Skeletal muscle tissue (tissue), 4 donors: ENCODE data around the gene P4HA3. TPM values are rescaled to one million over a fixed set of nuclear protein-coding genes. Genes with fewer than 3 reads are reported as not detected.
A peak's percentile ranks its signal among the peaks of the same experiment; 100 is the strongest.
"Not testable (repeated sequence)": the region's sequence is repeated elsewhere in the genome, so short reads cannot be mapped to it uniquely, and the experiment has no call there.

Experiments used
- H3K27ac ChIP-seq: one replicate; pipeline ENCODE4 v1.7.0; 2013; ENCODE audit warnings: mild to moderate bottlenecking, low read depth, low read length, inconsistent platforms
- H3K27me3 ChIP-seq, 3 donors: one replicate each; pipeline ENCODE4 v1.7.0; 2013; ENCODE audit warnings: low read length in 3 of 3; ENCODE audit not compliant: control insufficient read depth in 3 of 3, insufficient read depth in 3 of 3
- H3K36me3 ChIP-seq, 3 donors: one replicate each; pipeline ENCODE4 v1.7.0; 2013; ENCODE audit warnings: low read length in 3 of 3; ENCODE audit not compliant: control insufficient read depth in 3 of 3, insufficient read depth in 3 of 3
- H3K4me1 ChIP-seq, 3 donors: one replicate each; pipeline ENCODE4 v1.7.0; 2013; ENCODE audit warnings: low read length in 3 of 3, mild to moderate bottlenecking in 3 of 3; ENCODE audit not compliant: control insufficient read depth in 3 of 3, insufficient read depth in 3 of 3
- H3K4me3 ChIP-seq, 3 donors: one replicate each; pipeline ENCODE4 v1.7.0; 2013; ENCODE audit warnings: low read length in 3 of 3
- H3K9ac ChIP-seq, 3 donors: one replicate each; pipeline ENCODE4 v1.7.0; 2013; ENCODE audit warnings: low read length in 3 of 3, mild to moderate bottlenecking in 3 of 3, moderate library complexity in 2 of 3, low read depth in 1 of 3
- H3K9me3 ChIP-seq, 3 donors: one replicate each; pipeline ENCODE4 v1.7.0; 2013; ENCODE audit warnings: low read length in 3 of 3; ENCODE audit not compliant: control insufficient read depth in 3 of 3
- total RNA-seq: library from RNA; depleted of rRNA; stranded (reverse); fragments of >200 nt; gene quantifications from one replicate; pipeline ENCODE4 v1.2.3, GENCODE V29; 2014
- donor health status: Osteomylitis.

Gene P4HA3
- total RNA-seq, 1 donor from 2014 or later, result 0.52 TPM

DNA sequence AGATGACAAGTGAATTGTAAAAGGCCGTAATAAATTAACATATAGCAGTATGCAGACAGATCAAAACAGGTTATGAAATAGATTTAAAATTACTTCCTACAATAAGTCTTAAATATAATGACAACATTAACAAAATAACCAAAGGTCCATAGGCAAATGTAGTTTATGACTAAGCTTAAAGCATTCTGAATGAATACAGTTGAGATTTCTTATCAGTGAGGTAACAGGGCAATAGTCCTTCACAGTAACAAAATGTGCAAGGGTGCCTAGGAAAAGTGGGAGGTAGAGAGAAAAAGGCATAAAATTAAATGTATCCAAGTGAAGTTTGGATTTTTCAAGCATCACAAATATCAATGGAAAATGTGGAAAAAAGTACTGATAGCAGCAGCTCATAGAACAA is 20.9 kb upstream of the P4HA3 start:
- Histone ChIP-seq H3K4me1 (no peaks in the 10 kb centered on the region), H3K27me3 (no peaks in the 10 kb centered on the region), H3K9me3 (no peaks in the 10 kb centered on the region), H3K4me3 (no peak overlapping the region), H3K9ac (no peak overlapping the region), H3K36me3 (peaks cover 0 to 3% (median 0%) of the 10 kb centered on the region in 3 donors), H3K27ac (no peak overlapping the region)

DNA sequence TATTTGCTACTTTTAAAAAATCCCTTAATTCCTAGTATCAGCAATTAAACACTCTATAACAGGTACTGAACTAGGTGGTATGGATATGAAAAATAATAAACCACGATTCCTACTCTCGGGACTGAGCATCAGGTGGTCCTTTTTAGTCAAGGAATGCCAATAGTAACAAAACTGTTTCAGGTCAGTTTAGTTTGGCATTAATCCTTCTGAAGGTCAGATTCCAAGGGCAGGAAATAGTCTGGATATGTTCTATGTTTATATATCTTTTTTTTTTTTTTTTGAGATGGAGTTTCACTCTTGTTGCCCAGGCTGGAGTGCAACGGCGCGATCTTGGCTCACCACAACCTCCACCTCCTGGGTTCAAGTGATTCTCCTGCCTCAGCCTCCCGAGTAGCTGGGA is 19.6 kb upstream of the P4HA3 start:
- not testable (repeated sequence) for H3K27me3 ChIP-seq, H3K36me3 ChIP-seq, H3K4me3 ChIP-seq, H3K9me3 ChIP-seq, H3K27ac ChIP-seq, H3K9ac ChIP-seq
- H3K4me1 ChIP-seq, result peaks cover 8 to 12% (median 12%) of the 10 kb centered on the region in 3 donors

DNA sequence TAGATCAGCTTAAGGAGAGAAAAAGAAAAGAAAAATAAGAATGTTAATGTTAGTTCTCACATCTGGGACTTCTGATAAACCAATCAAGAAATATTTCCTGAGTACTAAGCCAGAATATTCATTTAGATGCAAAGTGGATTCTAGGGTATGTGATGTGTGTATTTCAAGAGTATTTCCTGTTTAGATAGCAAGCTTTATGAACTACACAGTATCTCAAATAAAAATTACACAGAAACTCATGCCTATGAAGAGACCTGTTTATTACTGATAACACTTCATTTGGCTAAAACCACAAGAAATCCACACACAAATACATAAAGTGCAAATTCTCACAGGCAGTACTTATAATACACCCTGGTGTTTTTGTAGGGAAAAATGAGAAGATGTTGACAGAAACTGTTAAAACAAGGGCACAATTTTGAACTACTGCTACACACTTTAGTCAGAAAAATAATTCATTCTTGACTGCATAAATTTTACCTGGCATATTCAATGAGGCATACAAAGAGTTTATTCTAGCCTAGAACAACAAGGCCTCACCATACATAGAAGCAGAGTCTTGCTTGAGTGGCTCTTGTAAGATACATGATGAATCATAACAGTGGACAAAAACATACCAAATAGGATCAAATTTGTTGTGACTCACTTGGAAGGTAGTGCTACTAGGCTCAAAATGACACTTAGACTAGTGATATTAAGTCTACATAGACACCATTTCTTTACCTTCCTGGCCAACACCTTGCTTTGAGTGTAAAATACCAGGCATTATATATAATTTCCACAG is 18.8 kb upstream of the P4HA3 start:
- Histone ChIP-seq H3K9me3 (no peaks in the 10 kb centered on the region), H3K9ac (no peak overlapping the region), H3K4me3 (no peak overlapping the region), H3K36me3 (no peaks in the 10 kb centered on the region), H3K4me1 (peaks cover 16 to 19% (median 18%) of the 10 kb centered on the region in 3 donors), H3K27me3 (no peaks in the 10 kb centered on the region), H3K27ac (no peak overlapping the region)

DNA sequence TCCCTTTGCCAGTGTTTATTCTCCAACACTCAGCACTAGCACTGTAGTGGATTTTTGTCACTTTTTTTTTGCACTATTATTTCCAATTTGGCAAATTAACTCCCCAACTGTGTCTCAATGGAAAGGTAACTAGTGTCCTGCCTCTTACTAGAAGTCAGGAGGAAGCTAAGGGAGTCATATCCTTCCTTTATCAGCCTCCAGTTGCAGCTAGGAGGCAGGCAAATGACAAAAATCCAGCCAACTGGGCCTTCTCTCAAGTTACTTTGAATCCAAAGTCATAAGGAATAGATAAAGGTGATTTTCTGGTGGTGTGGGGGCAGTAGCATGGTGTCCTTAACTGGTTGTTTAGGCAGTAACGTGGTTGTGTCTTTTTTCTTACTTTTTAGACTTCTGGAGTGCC is 15.6 kb upstream of the P4HA3 start:
- peak overlapping the region; percentile 90 for H3K27ac ChIP-seq
- no peaks in the 10 kb centered on the region for H3K27me3 ChIP-seq
- H3K9ac ChIP-seq, result no peak overlapping the region
- H3K36me3 ChIP-seq, result no peaks in the 10 kb centered on the region
- H3K9me3 ChIP-seq, result no peaks in the 10 kb centered on the region
- peaks cover 26 to 29% (median 28%) of the 10 kb centered on the region in 3 donors for H3K4me1 ChIP-seq
- no peak overlapping the region for H3K4me3 ChIP-seq

DNA sequence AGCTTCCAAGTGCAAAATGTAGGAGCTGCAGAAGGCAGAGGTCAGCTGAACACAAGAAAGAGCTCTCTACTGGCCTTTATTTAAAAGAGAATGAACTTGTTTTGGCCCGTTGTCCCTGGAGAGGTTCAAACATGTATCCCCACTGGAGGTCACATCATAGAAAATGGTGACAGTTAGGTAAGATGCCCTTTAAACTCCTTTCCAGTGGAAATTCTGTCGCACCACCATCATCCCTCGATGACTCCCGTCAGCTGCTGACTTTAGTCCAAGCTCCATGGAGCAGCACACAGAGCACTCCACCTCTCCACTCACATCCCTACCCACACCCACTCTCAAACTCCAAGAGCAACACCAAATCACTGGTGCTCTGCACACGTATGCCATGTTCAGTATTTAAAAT is 15.2 kb upstream of the P4HA3 start:
- H3K36me3 ChIP-seq, result no peaks in the 10 kb centered on the region
- H3K4me1 ChIP-seq, result peaks cover 30 to 33% (median 32%) of the 10 kb centered on the region in 3 donors
- no peak overlapping the region for H3K9ac ChIP-seq
- peak overlapping the region; percentile 90 for H3K27ac ChIP-seq
- H3K9me3 ChIP-seq, result no peaks in the 10 kb centered on the region
- H3K4me3 ChIP-seq, result no peak overlapping the region
- no peaks in the 10 kb centered on the region for H3K27me3 ChIP-seq

DNA sequence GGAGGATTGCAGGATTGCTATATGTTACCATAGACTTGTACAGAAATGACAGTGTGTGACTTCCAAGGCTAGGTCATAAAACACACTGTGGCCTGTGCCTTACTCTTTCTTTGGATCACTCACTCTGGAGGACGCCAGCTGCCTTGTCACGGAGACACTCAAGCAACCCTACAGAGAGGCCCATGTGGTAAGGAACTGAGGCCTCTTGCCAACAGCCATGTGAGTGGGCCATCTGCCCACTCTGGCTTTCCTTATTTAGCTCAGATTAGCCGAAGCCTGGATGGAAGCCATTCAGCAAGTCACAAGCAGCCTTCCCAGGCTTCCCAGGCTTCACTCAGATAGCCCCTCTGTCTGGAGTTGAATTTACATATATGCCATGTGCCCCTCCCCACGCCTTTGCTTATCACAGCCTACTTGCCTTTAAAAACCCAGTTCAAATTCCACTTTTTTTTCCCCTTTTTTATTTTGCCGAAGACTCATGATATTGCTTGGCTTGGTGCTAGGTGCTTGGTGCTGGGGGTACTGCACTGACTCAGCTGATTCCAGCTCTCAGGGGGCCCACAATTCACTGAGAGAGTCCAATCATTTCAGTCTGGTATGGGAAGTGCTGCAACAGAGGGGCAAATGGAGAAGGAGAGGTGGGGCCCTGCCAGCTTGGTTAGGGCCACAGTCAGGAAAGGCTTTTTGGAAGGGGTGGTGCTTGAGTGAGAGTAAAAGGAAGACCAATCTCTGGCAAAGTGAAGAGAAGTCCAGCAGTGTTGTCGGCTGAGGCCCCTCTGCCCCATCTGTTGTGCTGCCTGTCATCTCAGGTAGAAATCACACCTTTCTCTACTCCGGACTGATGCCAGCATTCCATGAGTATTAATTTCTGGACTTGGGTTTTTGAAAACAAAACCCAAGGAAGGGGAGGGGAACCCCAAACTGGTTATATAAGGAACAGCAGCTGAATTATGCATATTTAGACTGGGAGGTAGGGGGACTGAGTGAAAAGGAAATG is 14.5 kb upstream of the P4HA3 start:
- Histone ChIP-seq H3K36me3 (no peaks in the 10 kb centered on the region), H3K9ac (peak overlapping the region; percentile 50 to 69 (median 65)), H3K27ac (peak overlapping the region; percentile 90), H3K9me3 (no peaks in the 10 kb centered on the region), H3K4me3 (peak overlapping the region in 2 of 3 donors; percentile 25 to 49), H3K4me1 (peaks cover 32 to 35% (median 34%) of the 10 kb centered on the region in 3 donors), H3K27me3 (no peaks in the 10 kb centered on the region)

DNA sequence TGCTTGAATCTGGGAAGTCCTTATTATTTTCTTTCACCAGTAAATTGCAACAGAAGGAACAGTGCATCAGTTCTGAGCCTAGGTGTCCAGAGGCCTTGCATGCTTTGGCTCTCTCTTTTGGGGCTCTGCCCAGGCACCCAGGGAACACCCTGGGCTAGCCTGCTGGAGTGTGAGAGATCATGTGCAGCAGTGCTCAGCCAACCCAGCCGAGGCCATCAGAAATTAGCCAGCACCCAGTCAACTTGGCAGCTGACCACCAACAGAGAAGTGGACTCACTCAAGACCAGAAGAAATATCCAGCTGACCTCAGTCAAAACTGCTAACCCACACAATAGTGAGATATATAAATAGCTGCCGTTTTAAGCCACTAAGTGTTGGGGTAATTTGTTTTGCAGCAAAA is 11.2 kb upstream of the P4HA3 start:
- H3K9ac ChIP-seq, result no peak overlapping the region
- peak overlapping the region; percentile 37 for H3K27ac ChIP-seq
- H3K36me3 ChIP-seq, result no peaks in the 10 kb centered on the region
- no peaks in the 10 kb centered on the region for H3K27me3 ChIP-seq
- H3K9me3 ChIP-seq, result no peaks in the 10 kb centered on the region
- peaks cover 32 to 41% (median 34%) of the 10 kb centered on the region in 3 donors for H3K4me1 ChIP-seq
- H3K4me3 ChIP-seq, result no peak overlapping the region

DNA sequence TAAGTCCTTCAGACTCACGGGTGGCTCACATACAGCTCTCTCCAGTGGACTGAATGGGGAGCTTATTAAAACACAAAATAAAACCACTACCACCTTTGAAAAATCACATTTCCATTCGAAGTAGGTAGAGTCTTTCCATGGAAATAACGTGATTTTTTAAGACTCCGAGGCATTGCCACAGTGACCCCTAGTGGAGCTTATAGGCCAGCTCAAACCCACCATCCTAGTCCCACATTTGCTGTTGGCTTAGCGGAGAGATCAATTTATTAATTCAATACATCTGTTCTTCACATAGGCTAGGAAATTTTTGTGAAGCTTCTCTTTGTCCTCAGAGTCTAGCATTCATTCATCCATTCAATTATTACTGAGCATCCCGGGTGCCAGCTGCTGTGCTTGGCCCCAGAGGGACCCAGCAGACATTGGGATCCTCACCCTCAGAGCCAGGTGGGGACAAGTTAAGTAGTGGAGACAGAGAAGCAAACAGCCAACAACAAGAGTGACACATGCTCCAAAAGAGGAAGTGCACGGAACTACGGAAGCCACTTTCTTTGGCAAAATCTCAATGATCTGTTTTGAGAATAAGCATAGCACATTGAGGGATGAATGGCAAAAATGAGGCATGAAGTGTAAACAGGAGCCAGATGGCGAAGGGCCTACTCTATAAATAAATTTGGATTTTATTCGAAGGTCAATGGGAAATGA is 10.2 kb upstream of the P4HA3 start:
- Histone ChIP-seq H3K9me3 (peaks cover 0 to 2% (median 0%) of the 10 kb centered on the region in 3 donors), H3K4me3 (no peak overlapping the region), H3K27me3 (no peaks in the 10 kb centered on the region), H3K9ac (no peak overlapping the region), H3K27ac (no peak overlapping the region), H3K36me3 (no peaks in the 10 kb centered on the region), H3K4me1 (peaks cover 28 to 35% (median 30%) of the 10 kb centered on the region in 3 donors)

DNA sequence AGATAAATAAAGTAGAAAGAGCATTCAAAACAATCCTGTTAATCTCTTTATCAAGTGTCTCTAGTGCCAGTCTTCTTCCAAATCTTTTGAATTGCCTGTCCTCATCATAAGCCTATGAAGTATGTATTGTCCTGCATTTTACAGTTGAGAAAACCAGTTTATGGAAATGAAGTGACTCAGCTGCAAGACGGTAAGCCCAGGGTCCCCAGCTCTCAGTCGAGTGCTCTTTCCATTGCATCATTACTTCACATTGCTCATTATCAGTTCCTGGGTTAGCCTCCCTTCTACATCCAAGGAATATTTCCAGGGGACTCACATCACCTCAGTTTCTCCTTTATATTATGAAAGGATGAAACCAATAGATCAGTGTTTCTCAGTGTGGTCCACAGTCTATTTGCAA is 9.1 kb upstream of the P4HA3 start:
- H3K9ac ChIP-seq, result no peak overlapping the region
- H3K4me3 ChIP-seq, result no peak overlapping the region
- H3K27me3 ChIP-seq, result no peaks in the 10 kb centered on the region
- no peak overlapping the region for H3K27ac ChIP-seq
- peaks cover 17 to 26% (median 19%) of the 10 kb centered on the region in 3 donors for H3K4me1 ChIP-seq
- peaks cover 0 to 4% (median 0%) of the 10 kb centered on the region in 3 donors for H3K9me3 ChIP-seq
- no peaks in the 10 kb centered on the region for H3K36me3 ChIP-seq
